HCT116 (cell line): ENCODE data around the gene LTBP4. TPM values are rescaled to one million over a fixed set of nuclear protein-coding genes. Genes with fewer than 3 reads are reported as not detected.
"Not testable (repeated sequence)": the region's sequence is repeated elsewhere in the genome, so short reads cannot be mapped to it uniquely, and the experiment has no call there.

ENCODE experiments used
- ATAC-seq: fragments of 200-7000 bp; cut with Tn5 transposase; 2 replicates; pipeline ENCODE4 v1.9.1; 2020; ENCODE audit warnings: mild to moderate bottlenecking, moderate library complexity
- BruUV-seq: library from RNA; stranded (reverse); fragments of 400-500 nt; replicated peaks from 2 replicates; lab custom pipeline; 2021; lab: Mats Ljungman, UMichigan
- CTCF ChIA-PET: fragments of 300-600 bp; sonication (Branson Sonifier 250); formaldehyde crosslinking; loops from one replicate; lab custom pipeline; 2021; ENCODE audit warnings: antibody characterized with exemption; lab: Charles Lee
- POLR2A ChIA-PET: fragments of 300-600, 350-600 bp; sonication (Branson Sonifier 250); formaldehyde crosslinking; loops from one replicate; lab custom pipeline; 2021; ENCODE audit warnings: antibody characterized with exemption; lab: Charles Lee
- RAD21 ChIA-PET, 2 experiments: fragments of 300-600 bp; sonication (Branson Sonifier 250); formaldehyde crosslinking; loops; one replicate each; lab custom pipeline; 2023; ENCODE audit warnings: low total read pairs in 2 of 2; ENCODE audit not compliant: uncharacterized antibody in 2 of 2, unreplicated experiment in 2 of 2, low non-redundant PET in 1 of 2; lab: Charles Lee
- DNase-seq: peaks from one replicate; pipeline ENCODE4 v3.0.0-alpha.2; 2010; ENCODE audit warnings: low read depth, low spot score
- H2AFZ ChIP-seq: fragments of 200-600 bp; shearing (Covaris generic), sonication (generic); 2 replicates; pipeline ENCODE4 v1.6.1; 2017; ENCODE audit warnings: low read depth, mixed run types, mixed read lengths, antibody characterized with exemption, low read length; ENCODE audit not compliant: poor library complexity, severe bottlenecking
- H3K27ac ChIP-seq: 2 replicates; pipeline ENCODE4 v1.5.1; 2012; ENCODE audit warnings: low read depth, low read length
- H3K27me3 ChIP-seq: fragments of 200-600 bp; sonication (generic); 2 replicates; pipeline ENCODE4 v1.6.1; 2016; ENCODE audit warnings: mixed run types, low read length, mixed read lengths; ENCODE audit not compliant: insufficient read depth
- H3K36me3 ChIP-seq, 2 experiments: fragments of 200-500 bp in 1 of 2; fragments of 200-600 bp in 1 of 2; sonication (Bioruptor generic) in 1 of 2; sonication (generic) in 1 of 2; 2 replicates each; pipeline versions ENCODE4 v1.5.1 to v1.6.1; 2014 to 2016; ENCODE audit warnings: low read length in 2 of 2, inconsistent platforms in 1 of 2, mixed read lengths in 1 of 2, mixed run types in 1 of 2; ENCODE audit not compliant: insufficient read depth in 2 of 2, control insufficient read depth in 1 of 2
- H3K4me1 ChIP-seq, 2 experiments: fragments of 200-600 bp in 1 of 2; sonication (generic) in 1 of 2; 2 replicates each; pipeline versions ENCODE4 v1.5.1 to v1.6.1; 2012 to 2017; ENCODE audit warnings: low read length in 2 of 2, inconsistent platforms in 1 of 2, mild to moderate bottlenecking in 1 of 2, mixed read lengths in 1 of 2, mixed run types in 1 of 2, moderate library complexity in 1 of 2; ENCODE audit not compliant: insufficient read depth in 2 of 2, control insufficient read depth in 1 of 2
- H3K4me2 ChIP-seq: fragments of 200-600 bp; sonication (generic); 2 replicates; pipeline ENCODE4 v1.6.1; 2017; ENCODE audit warnings: mixed run types, low read length, mixed read lengths
- H3K4me3 ChIP-seq, 2 experiments: fragments of 200-600 bp in 1 of 2; sonication (generic) in 1 of 2; replicated peaks in 1 of 2; 2 replicates each; pipeline ENCODE4 v1.5.1; 2011 to 2016; ENCODE audit warnings: low read length in 2 of 2, control low read depth in 1 of 2, low read depth in 1 of 2, mild to moderate bottlenecking in 1 of 2, mixed read lengths in 1 of 2, mixed run types in 1 of 2
- H3K79me2 ChIP-seq: fragments of 200-600 bp; sonication (generic); 2 replicates; pipeline ENCODE4 v1.6.1; 2017; ENCODE audit warnings: mild to moderate bottlenecking, mixed run types, low read length, moderate library complexity, mixed read lengths; ENCODE audit not compliant: insufficient read depth
- H3K9ac ChIP-seq: fragments of 200-600 bp; sonication (generic); 2 replicates; pipeline ENCODE4 v1.6.1; 2016; ENCODE audit warnings: low read length, mixed read lengths
- H3K9me2 ChIP-seq: fragments of 200-600 bp; sonication (generic), shearing (Covaris generic); 2 replicates; pipeline ENCODE4 v1.6.1; 2017; ENCODE audit warnings: mixed run types, mild to moderate bottlenecking, moderate library complexity; ENCODE audit not compliant: insufficient read depth
- H3K9me3 ChIP-seq, 2 experiments: fragments of 200-500 bp in 1 of 2; fragments of 200-600 bp in 1 of 2; sonication (Bioruptor generic) in 1 of 2; sonication (generic) in 1 of 2; 2 replicates each; pipeline ENCODE4 v1.6.1; 2014 to 2017; ENCODE audit warnings: low read length in 2 of 2, mixed read lengths in 2 of 2, inconsistent platforms in 1 of 2, low read depth in 1 of 2, mild to moderate bottlenecking in 1 of 2, mixed run types in 1 of 2, moderate library complexity in 1 of 2; ENCODE audit not compliant: control insufficient read depth in 1 of 2, insufficient read depth in 1 of 2
- H4K20me1 ChIP-seq: fragments of 200-600 bp; sonication (generic), shearing (Covaris generic); 2 replicates; pipeline ENCODE4 v1.6.1; 2017; ENCODE audit warnings: mixed run types, mild to moderate bottlenecking, moderate library complexity; ENCODE audit not compliant: insufficient read depth
- ATF3 ChIP-seq: IDR thresholded peaks from 2 replicates; pipeline ENCODE4 v1.6.1; 2012
- CBX3 ChIP-seq: IDR thresholded peaks from 2 replicates; pipeline ENCODE4 v1.6.1; 2012; ENCODE audit warnings: low read depth
- EGR1 ChIP-seq: IDR thresholded peaks from 2 replicates; pipeline ENCODE4 v1.6.1; 2012; ENCODE audit warnings: low read depth
- EZH2phosphoT487 ChIP-seq: fragments of 200-600 bp; IDR thresholded peaks from 2 replicates; pipeline ENCODE4 v1.6.1; 2018; ENCODE audit warnings: antibody characterized with exemption, borderline replicate concordance
- FOSL1 ChIP-seq: IDR thresholded peaks from 2 replicates; pipeline ENCODE4 v1.6.1; 2012; ENCODE audit warnings: low read depth
- JUND ChIP-seq: IDR thresholded peaks from 2 replicates; pipeline ENCODE4 v1.6.1; 2012
- MAX ChIP-seq: IDR thresholded peaks from 2 replicates; pipeline ENCODE4 v1.6.1; 2012
- POLR2A ChIP-seq: IDR thresholded peaks from 2 replicates; pipeline ENCODE4 v1.7.0; 2011; ENCODE audit warnings: borderline replicate concordance; ENCODE audit not compliant: insufficient read depth, insufficient read length; ENCODE audit errors: extremely low read depth
- POLR2AphosphoS5 ChIP-seq: IDR thresholded peaks from 2 replicates; pipeline ENCODE4 v1.6.1; 2011; ENCODE audit warnings: mild to moderate bottlenecking, low read depth, low read length, moderate library complexity
- RAD21 ChIP-seq: IDR thresholded peaks from 2 replicates; pipeline ENCODE4 v1.6.1; 2012; ENCODE audit warnings: low read depth, mild to moderate bottlenecking
- SIN3A ChIP-seq: IDR thresholded peaks from 2 replicates; pipeline ENCODE4 v1.6.1; 2012; ENCODE audit warnings: low read depth
- SP1 ChIP-seq: IDR thresholded peaks from 2 replicates; pipeline ENCODE4 v1.6.1; 2012; ENCODE audit warnings: low read depth
- TCF7L2 ChIP-seq: IDR thresholded peaks from 2 replicates; pipeline ENCODE4 v1.7.0; 2011; ENCODE audit warnings: borderline replicate concordance, inconsistent platforms; ENCODE audit not compliant: insufficient read depth, insufficient read length; ENCODE audit errors: extremely low read depth
- ZBTB33 ChIP-seq: IDR thresholded peaks from 2 replicates; pipeline ENCODE4 v1.6.1; 2011; ENCODE audit warnings: mild to moderate bottlenecking, low read length, moderate library complexity; ENCODE audit not compliant: insufficient replicate concordance; ENCODE audit errors: extremely low read depth
- ZNF274 ChIP-seq: fragments of 200-500 bp; sonication (Bioruptor generic); IDR thresholded peaks from 2 replicates; pipeline ENCODE4 v1.6.1; 2014; ENCODE audit warnings: mild to moderate bottlenecking, low read depth, low read length, inconsistent platforms
- intact Hi-C: fragments of 100-400 bp; cut with micrococcal nuclease; formaldehyde crosslinking; loops from 2 replicates; pipeline ENCODE4 v1.10.0; 2022
- total RNA-seq: library from RNA; stranded (reverse); gene quantifications from one replicate; pipeline ENCODE4 v1.2.1, GENCODE V29; 2021; ENCODE audit not compliant: unreplicated experiment

The LTBP4 gene
- total RNA-seq, 1 experiment from 2014 or later: 310 TPM

- intact Hi-C loops, RAD21 ChIA-PET, H2AFZ ChIP-seq, BruUV-seq, H3K4me2 ChIP-seq, H3K27me3 ChIP-seq, CTCF ChIA-PET, DNase-seq, POLR2A ChIA-PET, H3K9me3 ChIP-seq, H3K9me2 ChIP-seq, H3K27ac ChIP-seq, H3K4me3 ChIP-seq, H3K79me2 ChIP-seq, H3K9ac ChIP-seq, H4K20me1 ChIP-seq, H3K36me3 ChIP-seq: not testable (repeated sequence)
- H3K4me1 ChIP-seq: peaks cover 19 to 20% of the 10 kb centered on the region in 2 experiments
- peak; percentile 38; the same call in 1 of the 2 replicates for ATAC-seq
These were observed 48.9 kb downstream of the LTBP4 start for GRCh38 chr19:40649903-40650675.

- H3K27ac ChIP-seq: no peak overlapping the region
- DNase-seq (no peak), ATAC-seq (no peak)
- no peaks in the 10 kb centered on the region for H3K9me3 ChIP-seq
- H3K4me3 ChIP-seq: no peak overlapping the region
- H3K9ac ChIP-seq: no peak overlapping the region
- H3K27me3 ChIP-seq: no peaks in the 10 kb centered on the region
- H3K4me1 ChIP-seq: peaks cover 13 to 16% of the 10 kb centered on the region in 2 experiments
- no peaks in the 10 kb centered on the region for H3K9me2 ChIP-seq
- intact Hi-C loops: no loop called here
- no TSS peak for BruUV-seq
- no peak overlapping the region for H2AFZ ChIP-seq
- CTCF ChIA-PET: no interaction called here
- no peaks in the 10 kb centered on the region for H3K36me3 ChIP-seq
- no peaks in the 10 kb centered on the region for H3K79me2 ChIP-seq
- RAD21 ChIA-PET: no interaction called here
- H4K20me1 ChIP-seq: no peaks in the 10 kb centered on the region
- POLR2A ChIA-PET: no interaction called here
- no peak overlapping the region for H3K4me2 ChIP-seq
- no peak for TF ChIP-seq FOSL1
- TF ChIP-seq MAX: no peak
- no peak for TF ChIP-seq POLR2A
- TF ChIP-seq CBX3: no peak
- no peak for TF ChIP-seq RAD21
- no peak for TF ChIP-seq JUND
- TF ChIP-seq EGR1: no peak
- no peak for TF ChIP-seq SIN3A
- no peak for TF ChIP-seq SP1
- TF ChIP-seq EZH2phosphoT487: no peak
- no peak for TF ChIP-seq ZBTB33
- TF ChIP-seq POLR2AphosphoS5: no peak
- no peak for TF ChIP-seq TCF7L2
- no peak for TF ChIP-seq ATF3
- TF ChIP-seq ZNF274: no peak
These were observed 49.7 kb downstream of the LTBP4 start for GRCh38 chr19:40650749-40651305.
